ENCODE results near the gene DENND2A.
"Not testable (repeated sequence)": the region's sequence is repeated elsewhere in the genome, so short reads cannot be mapped to it uniquely, and the experiment has no call there.

DENND2A gene

GRCh38 chr7:140533394-140533872 lies 107.2 kb downstream of the DENND2A start:
- Histone ChIP-seq H3K27ac (replicated peaks) (no peak overlapping the region), H3K27me3 (ENCODE audit: insufficient read depth, poor library complexity, severe bottlenecking) (peaks cover 2% of the 10 kb centered on the region), H3K4me3 (replicated peaks; ENCODE audit: insufficient read depth, low read length) (no peak overlapping the region)
- DNase-seq (ENCODE audit: low read depth in 1 of 2, low spot score in 1 of 2) = no peak
- TF ChIP-seq SPI1 (IDR thresholded peaks at IDR 0.05; ENCODE audit: borderline replicate concordance, low read depth) (no peak), REST (IDR thresholded peaks at IDR 0.05; ENCODE audit: insufficient replicate concordance, low read depth) (no peak), POLR2AphosphoS5 (IDR thresholded peaks at IDR 0.05; ENCODE audit: low read depth) (no peak), CTCF (IDR thresholded peaks at IDR 0.05; ENCODE audit: insufficient read depth, low read length) (no peak), GABPA (IDR thresholded peaks at IDR 0.05; ENCODE audit: low read depth) (no peak)

GRCh38 chr7:140529428-140529827 lies 111.2 kb downstream of the DENND2A start:
- not testable (repeated sequence) for DNase-seq (ENCODE audit: low read depth in 1 of 2, low spot score in 1 of 2); H3K27me3 ChIP-seq (ENCODE audit: insufficient read depth, poor library complexity, severe bottlenecking); H3K4me3 ChIP-seq (replicated peaks; ENCODE audit: insufficient read depth, low read length); H3K27ac ChIP-seq (replicated peaks)

GRCh38 chr7:140526787-140527664 lies 113.6 kb downstream of the DENND2A start:
- Histone ChIP-seq H3K27ac (replicated peaks) (no peak overlapping the region), H3K27me3 (ENCODE audit: insufficient read depth, poor library complexity, severe bottlenecking) (no peaks in the 10 kb centered on the region), H3K4me3 (replicated peaks; ENCODE audit: insufficient read depth, low read length) (no peak overlapping the region)
- no peak for DNase-seq (ENCODE audit: low read depth in 1 of 2, low spot score in 1 of 2)
- no peak for TF ChIP-seq GABPA (IDR thresholded peaks at IDR 0.05; ENCODE audit: low read depth)
- TF ChIP-seq POLR2AphosphoS5 (IDR thresholded peaks at IDR 0.05; ENCODE audit: low read depth) = no peak
- TF ChIP-seq REST (IDR thresholded peaks at IDR 0.05; ENCODE audit: insufficient replicate concordance, low read depth) = no peak
- no peak for TF ChIP-seq CTCF (IDR thresholded peaks at IDR 0.05; ENCODE audit: insufficient read depth, low read length)
- TF ChIP-seq SPI1 (IDR thresholded peaks at IDR 0.05; ENCODE audit: borderline replicate concordance, low read depth) = no peak

GRCh38 chr7:140526214-140526613 lies 114.4 kb downstream of the DENND2A start:
- no peak overlapping the region for H3K4me3 ChIP-seq (replicated peaks; ENCODE audit: insufficient read depth, low read length)
- DNase-seq (ENCODE audit: low read depth in 1 of 2, low spot score in 1 of 2) = no peak
- no peak for TF ChIP-seq POLR2AphosphoS5 (IDR thresholded peaks at IDR 0.05; ENCODE audit: low read depth)
- TF ChIP-seq GABPA (IDR thresholded peaks at IDR 0.05; ENCODE audit: low read depth) = no peak
- TF ChIP-seq REST (IDR thresholded peaks at IDR 0.05; ENCODE audit: insufficient replicate concordance, low read depth) = no peak
- no peak for TF ChIP-seq CTCF (IDR thresholded peaks at IDR 0.05; ENCODE audit: insufficient read depth, low read length)
- no peak for TF ChIP-seq SPI1 (IDR thresholded peaks at IDR 0.05; ENCODE audit: borderline replicate concordance, low read depth)
- no peak overlapping the region for H3K27ac ChIP-seq (replicated peaks)
- no peaks in the 10 kb centered on the region for H3K27me3 ChIP-seq (ENCODE audit: insufficient read depth, poor library complexity, severe bottlenecking)

All from HL-60 (cell line).